HG02970 (cell line): ENCODE data around the gene CHST11.
A peak's percentile ranks its signal among the peaks of the same experiment; 100 is the strongest.
"Not testable (repeated sequence)": the region's sequence is repeated elsewhere in the genome, so short reads cannot be mapped to it uniquely, and the experiment has no call there.

ENCODE experiments used
- ATAC-seq: cut with Tn5 transposase; IDR thresholded peaks from one replicate; pipeline ENCODE4 v1.9.1; 2021; ENCODE audit warnings: mild to moderate bottlenecking, moderate library complexity, moderate number of reproducible peaks; ENCODE audit not compliant: unreplicated experiment, low FRiP score

The CHST11 gene

GRCh38 chr12:104547235-104547634, 90.5 kb downstream of the CHST11 start:
- no peak for ATAC-seq

GRCh38 chr12:104549815-104550480, 93.2 kb downstream of the CHST11 start:
- ATAC-seq: no peak

- no peak for ATAC-seq
These were observed 94.7 kb downstream of the CHST11 start for GRCh38 chr12:104551313-104551931.

- no peak for ATAC-seq
These were observed 96.7 kb downstream of the CHST11 start for GRCh38 chr12:104553421-104553820.

- ATAC-seq: no peak
These were observed 98.9 kb downstream of the CHST11 start for GRCh38 chr12:104555648-104556047.

GRCh38 chr12:104557488-104558195, 100.9 kb downstream of the CHST11 start:
- no peak for ATAC-seq

GRCh38 chr12:104560881-104561280, 104.1 kb downstream of the CHST11 start:
- ATAC-seq: no peak

GRCh38 chr12:104562763-104563162, 106.0 kb downstream of the CHST11 start:
- no peak for ATAC-seq

GRCh38 chr12:104564662-104565061, 107.9 kb downstream of the CHST11 start:
- not testable (repeated sequence) for ATAC-seq

- no peak for ATAC-seq
These were observed 109.0 kb downstream of the CHST11 start for GRCh38 chr12:104565606-104566243.

- ATAC-seq: no peak
These were observed 109.7 kb downstream of the CHST11 start for GRCh38 chr12:104566244-104566993.

- no peak for ATAC-seq
These were observed 111.2 kb downstream of the CHST11 start for GRCh38 chr12:104567832-104568486.

GRCh38 chr12:104568487-104568868, 111.7 kb downstream of the CHST11 start:
- ATAC-seq: no peak

GRCh38 chr12:104568935-104569334, 112.2 kb downstream of the CHST11 start:
- no peak for ATAC-seq

- peak; percentile 67 for ATAC-seq
These were observed 112.8 kb downstream of the CHST11 start for GRCh38 chr12:104569346-104570173.

- ATAC-seq: peak; percentile 16
These were observed 113.6 kb downstream of the CHST11 start for GRCh38 chr12:104570174-104570907.

- no peak for ATAC-seq
These were observed 114.6 kb downstream of the CHST11 start for GRCh38 chr12:104571328-104571727.

- ATAC-seq: not testable (repeated sequence)
These were observed 117.6 kb downstream of the CHST11 start for GRCh38 chr12:104574353-104574752.
